NK-92 treated with Interleukin-12 subunit alpha and Interleukin-12 subunit beta, amount 100 ng/mL, for 24 hours (cell line): ENCODE data around the gene CCNI2.

Source experiments
- DNase-seq: peaks from one replicate; lab custom pipeline; 2025; lab: John Stamatoyannopoulos, UW

Gene CCNI2

DNA sequence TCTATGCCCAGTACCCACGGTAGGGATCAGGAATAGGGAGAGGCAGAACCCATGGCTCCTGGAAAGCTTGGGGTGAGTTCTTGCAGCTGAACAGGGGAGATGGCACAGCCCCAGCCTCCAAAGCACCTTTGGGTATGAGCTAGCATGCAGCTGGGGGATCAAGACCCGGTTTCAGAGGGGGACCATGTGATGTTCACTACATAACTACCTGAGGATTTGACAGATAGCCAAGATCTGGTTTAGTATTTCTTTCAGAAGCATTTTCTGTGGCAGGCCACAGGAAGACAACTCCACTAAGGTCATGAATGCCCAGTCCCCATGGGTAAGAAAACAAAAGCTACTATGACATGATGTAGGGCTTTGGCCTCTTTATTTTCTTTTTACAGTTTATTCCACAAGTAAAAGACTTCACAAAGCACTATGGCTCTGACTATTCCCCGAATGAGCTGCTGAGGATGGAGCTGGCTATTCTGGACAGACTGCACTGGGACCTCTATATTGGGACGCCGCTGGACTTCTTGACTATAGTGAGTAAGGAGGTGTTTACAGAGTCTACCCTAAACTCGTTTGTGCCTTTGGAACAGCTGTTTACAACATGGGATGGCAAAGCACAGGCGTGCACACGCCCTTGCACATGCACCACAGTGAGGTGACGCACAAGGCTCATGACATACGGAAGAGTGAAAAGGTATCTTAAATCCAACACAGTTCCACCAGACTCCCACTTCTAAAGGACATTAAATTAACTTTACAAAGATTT is 3.4 kb downstream of the CCNI2 start:
- no peak for DNase-seq

- DNase-seq: no peak
Observed at GRCh38 chr5:132751444-132751843, 4.2 kb downstream of the CCNI2 start.

DNA sequence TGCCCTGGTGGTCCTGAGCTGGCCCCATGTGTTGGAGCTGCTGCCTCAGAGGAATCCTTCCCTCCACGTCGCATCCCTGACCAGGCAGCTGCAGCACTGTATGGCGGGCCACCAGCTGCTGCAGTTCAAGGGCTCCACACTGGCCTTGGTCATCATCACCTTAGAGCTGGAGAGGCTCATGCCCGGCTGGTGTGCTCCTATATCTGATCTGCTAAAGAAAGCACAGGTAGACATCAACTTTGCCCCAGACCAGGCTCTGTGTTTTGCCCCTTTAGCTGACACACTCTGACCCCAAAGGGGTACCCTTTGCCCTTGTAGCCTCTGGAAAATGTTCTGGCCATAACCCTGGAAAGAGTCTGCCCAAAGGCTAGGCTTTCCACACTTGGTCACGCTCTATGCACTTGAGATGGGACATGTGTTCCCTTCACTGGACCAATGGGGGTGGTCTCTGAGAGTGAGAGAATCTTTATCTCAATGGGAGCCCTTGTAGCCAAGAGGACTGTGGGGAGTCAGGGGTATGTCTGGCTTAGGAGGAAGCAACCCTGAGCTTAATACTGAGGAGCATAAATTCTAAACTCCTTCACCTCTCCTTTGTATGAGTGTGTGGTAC is 4.8 kb downstream of the CCNI2 start:
- DNase-seq: no peak

DNA sequence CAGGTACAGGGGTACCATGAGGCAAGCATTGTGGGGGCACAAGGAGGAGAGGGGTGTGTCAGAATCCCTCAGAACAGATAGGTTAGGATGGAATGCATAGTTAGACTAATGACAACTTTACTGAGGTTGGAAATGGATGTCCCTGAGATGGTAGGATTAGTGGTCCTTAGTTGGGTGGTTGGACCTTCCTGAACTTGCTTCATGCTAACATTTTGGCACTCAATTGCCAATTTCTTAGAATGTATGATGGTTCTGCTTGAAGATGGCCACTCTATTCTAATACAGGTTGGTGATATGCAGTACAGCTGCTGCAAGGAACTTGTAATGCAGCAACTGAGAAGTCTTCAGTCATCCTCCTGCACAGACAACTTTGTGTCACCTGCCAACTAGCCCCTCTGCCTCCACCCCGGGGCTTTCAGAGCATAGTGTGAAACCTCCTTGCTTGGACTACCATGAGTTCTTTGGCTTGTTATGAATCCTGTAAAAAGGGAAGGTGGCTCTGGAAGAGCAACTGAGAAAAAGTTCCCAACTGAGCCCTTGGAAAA is 5.4 kb downstream of the CCNI2 start:
- no peak for DNase-seq

GRCh38 chr5:132753135-132753987 is 6.1 kb downstream of the CCNI2 start:
- no peak for DNase-seq

- no peak for DNase-seq
Observed at GRCh38 chr5:132754111-132754510, 6.9 kb downstream of the CCNI2 start.

DNA sequence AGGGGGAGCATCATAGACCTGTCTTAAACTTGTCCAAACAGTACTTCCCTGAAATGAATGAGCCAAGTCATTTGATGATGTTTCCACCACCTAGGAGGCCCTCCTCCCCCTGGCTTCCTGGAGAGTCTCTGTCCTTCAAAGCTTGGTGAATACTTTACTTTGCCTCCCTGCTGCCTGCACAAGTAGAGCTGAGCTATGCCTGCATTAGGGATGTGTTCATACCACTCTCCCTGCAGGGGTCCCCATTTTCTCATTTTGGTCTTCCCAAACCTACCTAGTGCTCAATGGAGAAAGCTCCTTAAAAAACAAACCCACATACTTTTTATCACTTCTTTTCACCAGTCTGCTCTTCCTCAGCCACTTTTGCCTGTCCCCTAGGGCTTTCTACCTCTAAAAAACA is 7.7 kb downstream of the CCNI2 start:
- DNase-seq: no peak

DNA sequence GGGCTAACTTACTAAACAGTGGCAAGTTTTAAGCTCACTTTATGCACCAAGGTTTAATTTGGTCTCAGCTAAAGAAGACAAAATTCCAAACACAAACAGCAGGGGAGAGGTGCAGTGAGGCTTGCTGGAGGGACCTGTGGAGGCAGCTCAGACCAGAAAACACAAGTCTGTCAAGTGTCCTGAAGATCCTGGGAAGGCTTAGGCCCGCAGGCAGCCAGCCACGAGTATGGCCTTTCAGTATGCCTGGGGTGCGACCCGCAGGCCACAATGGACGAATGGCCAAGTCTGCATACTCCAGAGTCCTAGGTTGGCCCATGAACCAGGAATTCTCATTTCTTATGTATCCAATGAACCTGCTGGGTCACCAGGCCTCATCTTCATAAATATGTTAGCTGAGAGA is 9.3 kb downstream of the CCNI2 start:
- no peak for DNase-seq

DNA sequence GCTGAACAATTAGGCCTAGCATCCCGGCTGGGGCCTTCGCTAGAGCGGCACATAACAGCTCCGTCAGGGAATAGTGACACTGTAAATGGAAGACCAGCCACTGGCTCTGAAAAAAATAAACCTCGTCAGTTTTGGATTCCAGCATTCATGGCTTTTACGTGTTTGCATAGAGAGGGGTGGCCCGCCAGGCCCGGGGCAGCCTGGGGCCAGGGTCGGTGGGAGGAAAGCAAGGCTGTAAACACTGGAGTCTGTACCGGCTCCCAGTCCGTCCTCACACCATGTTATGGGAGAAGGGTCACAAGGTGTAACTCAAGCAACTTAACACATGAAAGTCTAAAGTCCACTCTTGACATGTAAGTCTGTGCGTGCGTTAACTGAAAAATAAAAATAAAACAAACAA is 11.2 kb downstream of the CCNI2 start:
- no peak for DNase-seq

DNA sequence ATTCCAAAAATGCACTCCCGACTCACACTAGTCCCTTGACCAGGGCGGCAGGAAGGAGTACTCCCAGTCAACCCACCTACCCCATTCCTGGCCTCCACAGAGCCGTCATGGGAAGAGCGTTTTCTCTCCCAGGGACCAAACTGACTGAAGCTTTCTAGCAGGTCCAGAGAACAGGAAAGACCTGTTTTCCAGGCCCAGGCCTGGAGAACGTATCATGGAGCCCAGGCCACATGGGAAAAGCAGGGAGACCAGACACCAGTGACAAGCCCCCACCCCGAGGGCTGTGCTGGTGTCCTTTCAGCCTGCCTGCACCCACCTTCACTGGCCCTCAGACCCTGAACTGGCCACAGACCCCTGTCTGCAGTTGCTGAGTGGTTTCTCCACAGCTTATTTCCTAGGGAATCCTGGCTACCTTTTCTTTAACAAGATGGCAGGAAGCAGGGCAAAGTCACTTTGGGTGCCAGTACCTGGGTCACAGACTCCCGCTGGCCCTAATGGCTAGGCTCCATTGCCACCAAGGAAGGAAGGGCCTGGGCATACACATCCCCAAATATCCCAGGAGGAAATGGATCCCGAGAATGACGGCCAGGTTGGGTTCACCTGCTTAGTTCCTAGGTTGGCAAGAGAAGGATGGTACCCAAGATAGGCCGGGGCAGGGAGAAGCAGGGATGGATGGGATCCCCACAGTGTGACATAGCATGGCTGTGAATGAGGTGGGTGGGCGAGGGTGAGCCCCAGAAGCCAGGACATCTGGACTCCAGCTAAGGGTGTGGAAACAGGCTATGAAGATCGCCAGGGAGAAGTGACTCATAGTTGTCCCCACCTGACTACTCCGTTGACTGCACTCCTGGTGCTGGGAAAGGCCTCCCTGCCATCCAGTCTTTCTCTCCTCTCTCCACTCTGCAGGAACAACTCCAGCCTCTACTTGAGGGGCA is 12.2 kb downstream of the CCNI2 start:
- DNase-seq: no peak

DNA sequence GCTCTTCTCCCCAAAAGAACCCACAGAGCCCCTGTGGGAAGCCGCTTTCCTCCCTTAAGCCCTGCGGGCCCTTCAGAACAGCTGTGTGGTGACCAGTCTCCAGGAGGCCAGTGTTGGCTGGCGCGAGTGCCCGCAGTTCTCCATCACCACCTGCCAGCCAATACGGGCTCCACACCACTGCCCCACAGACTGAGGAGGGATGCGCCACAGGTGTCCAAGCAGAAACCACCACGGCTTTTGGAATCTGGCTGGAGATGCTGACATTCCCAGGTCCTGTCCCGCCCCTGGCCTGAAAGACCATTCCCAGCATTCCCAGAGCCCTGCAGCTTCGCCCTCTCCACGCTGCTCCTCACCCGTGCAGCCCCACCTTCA is 12.8 kb downstream of the CCNI2 start:
- DNase-seq: no peak

GRCh38 chr5:132760601-132761317 is 13.5 kb downstream of the CCNI2 start:
- no peak for DNase-seq

DNA sequence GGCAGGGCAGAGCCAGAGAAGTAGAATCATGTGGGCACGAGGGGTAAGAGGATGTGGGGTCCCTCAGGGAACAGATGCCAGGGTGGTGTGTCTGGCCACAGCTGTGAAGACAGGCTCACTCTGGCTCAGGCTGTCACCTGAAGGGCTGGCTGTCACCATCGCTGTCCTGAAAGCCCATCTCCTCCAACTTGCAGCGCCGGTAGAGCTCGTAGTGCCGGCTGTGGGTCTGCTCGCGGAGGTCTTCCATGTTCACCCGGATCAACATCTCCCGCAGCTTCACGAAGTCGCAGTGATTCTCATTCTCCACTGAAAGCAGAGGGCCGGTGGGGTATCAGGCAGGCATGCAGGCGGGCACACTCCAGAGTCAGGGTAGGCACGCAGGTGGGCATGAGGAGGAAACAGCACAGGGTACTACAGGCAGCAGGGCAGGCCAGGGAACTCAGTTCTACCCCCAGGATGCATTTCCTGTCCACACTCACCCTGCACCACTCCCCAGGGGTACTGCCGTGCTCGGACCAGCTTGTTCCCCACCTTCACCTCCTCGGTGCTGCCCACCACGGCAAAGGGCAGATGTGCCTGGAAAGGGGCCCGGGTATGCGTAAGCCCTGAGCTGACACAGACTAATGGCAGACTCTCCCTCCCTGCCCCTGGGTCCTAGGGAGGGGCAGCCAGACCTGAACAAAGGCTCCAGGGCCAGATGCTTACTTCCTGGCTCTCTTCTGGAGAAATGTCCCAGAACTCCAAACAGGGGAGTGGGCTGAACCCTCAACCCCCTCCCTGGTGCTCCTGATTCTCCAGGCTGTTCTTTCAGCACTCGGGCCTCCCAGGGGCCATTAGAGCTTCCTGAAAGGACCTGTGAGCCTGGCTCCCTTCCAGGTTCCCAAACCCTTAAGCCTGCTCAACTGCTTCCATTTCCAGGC is 14.4 kb downstream of the CCNI2 start:
- no peak for DNase-seq

DNA sequence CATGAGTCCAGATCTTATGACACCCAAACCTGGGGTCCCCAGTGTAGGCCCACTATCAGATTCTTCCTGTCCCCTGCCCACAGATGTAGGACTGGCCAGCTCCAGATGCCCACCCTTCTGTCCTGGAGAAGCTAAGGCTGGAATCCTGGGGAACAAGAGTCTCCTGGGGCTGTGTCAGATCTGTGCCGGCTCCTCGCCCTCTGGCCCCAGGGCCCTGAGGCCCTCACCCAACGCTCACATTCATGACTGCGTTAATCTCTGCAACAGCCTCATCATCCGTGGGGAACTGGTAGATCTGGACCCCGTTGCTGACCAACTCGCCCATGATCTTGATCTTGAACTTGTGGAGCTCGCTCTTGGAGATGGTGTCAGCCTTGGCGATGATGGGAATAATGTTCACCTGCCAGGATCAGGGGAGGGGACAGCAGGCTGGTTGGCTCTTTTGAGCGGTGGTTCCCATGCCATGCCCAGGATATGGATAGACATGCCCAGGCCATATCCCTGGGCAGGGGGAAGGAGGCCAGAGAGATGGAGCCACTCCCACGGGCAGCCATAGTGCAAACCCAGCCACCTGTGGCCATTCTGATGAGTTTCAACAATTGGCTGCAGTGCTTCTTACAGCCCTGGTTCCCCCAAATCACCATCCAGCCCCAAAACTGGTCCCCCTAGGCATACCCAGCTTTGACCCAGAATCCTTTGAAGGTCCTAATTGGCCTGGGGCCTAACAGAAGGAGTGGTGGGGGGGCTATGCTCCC is 15.2 kb downstream of the CCNI2 start:
- no peak for DNase-seq

DNA sequence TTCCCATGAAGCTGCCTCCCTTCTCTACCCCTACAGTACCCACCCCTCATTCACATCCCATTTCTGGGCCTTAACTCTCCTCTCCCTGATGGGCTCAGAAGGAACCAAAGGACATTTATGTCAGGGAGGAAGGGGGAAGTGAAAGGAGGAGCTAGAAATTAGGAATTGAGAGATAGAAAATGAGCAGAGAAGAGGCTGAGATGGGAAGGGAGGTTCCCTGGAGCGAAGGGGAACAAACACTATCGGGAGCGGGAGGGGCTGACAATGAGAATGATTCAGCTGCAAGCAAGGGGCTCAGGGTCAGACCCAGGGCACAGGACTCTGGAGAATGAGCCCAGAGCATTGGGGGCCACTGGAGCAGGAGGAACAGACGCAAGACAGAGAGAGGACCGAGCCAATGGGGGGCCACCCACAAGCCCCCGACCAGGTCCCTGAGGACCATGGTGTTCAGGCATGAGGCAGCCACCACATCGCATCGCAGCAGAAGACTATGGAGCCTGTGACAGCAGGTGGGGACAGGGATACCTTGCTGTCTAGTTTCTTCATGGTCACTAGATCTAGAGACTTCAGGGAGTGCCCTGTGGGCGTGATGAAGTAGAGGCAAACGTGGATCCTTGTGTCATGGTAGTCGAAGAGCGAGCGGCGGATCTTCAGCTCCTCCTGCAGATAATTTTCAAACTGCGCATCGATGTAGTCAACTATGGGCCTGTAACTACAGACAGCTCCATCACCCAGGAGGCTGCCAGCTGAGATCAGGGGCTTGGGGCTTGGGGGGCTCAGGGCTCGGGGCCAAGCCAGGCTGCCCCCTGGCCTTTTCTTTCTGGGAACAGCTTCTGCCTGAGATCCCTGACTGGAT is 16.2 kb downstream of the CCNI2 start:
- no peak for DNase-seq

GRCh38 chr5:132764051-132764450 is 16.8 kb downstream of the CCNI2 start:
- DNase-seq: no peak

- no peak for DNase-seq
Observed at GRCh38 chr5:132764671-132765238, 17.5 kb downstream of the CCNI2 start.
